ENCODE data around the gene FAHD2A. TPM values are rescaled to one million over a fixed set of nuclear protein-coding genes. Genes with fewer than 3 reads are reported as not detected.
"Not testable (repeated sequence)": the region's sequence is repeated elsewhere in the genome, so short reads cannot be mapped to it uniquely, and the experiment has no call there.

Gene FAHD2A
- total RNA-seq, 1 donor from 2014 or later = 47.4 TPM

GRCh38 chr2:95375532-95376150, 26.9 kb upstream of the FAHD2A start:
- no peak for DNase-seq (ENCODE audit: low spot score)

GRCh38 chr2:95376311-95377215, 25.9 kb upstream of the FAHD2A start:
- no peak for DNase-seq (ENCODE audit: low spot score)

GRCh38 chr2:95377216-95378123, 25.0 kb upstream of the FAHD2A start:
- no peak for DNase-seq (ENCODE audit: low spot score)

GRCh38 chr2:95378281-95378680, 24.2 kb upstream of the FAHD2A start:
- DNase-seq (ENCODE audit: low spot score) = not testable (repeated sequence)

- no peak for DNase-seq (ENCODE audit: low spot score)
These were observed 23.1 kb upstream of the FAHD2A start for GRCh38 chr2:95379371-95379831.

- DNase-seq (ENCODE audit: low spot score) = no peak
These were observed 22.2 kb upstream of the FAHD2A start for GRCh38 chr2:95380280-95380679.

- DNase-seq (ENCODE audit: low spot score) = no peak
These were observed 21.8 kb upstream of the FAHD2A start for GRCh38 chr2:95380731-95381130.

- no peak for DNase-seq (ENCODE audit: low spot score)
These were observed 21.0 kb upstream of the FAHD2A start for GRCh38 chr2:95381212-95382191.

GRCh38 chr2:95382192-95382591, 20.3 kb upstream of the FAHD2A start:
- no peak for DNase-seq (ENCODE audit: low spot score)

- no peak for DNase-seq (ENCODE audit: low spot score)
These were observed 19.5 kb upstream of the FAHD2A start for GRCh38 chr2:95382686-95383634.

- DNase-seq (ENCODE audit: low spot score) = no peak
These were observed 18.9 kb upstream of the FAHD2A start for GRCh38 chr2:95383635-95384027.

GRCh38 chr2:95384854-95385569, 17.5 kb upstream of the FAHD2A start:
- peak; percentile 75 for DNase-seq (ENCODE audit: low spot score)

GRCh38 chr2:95385570-95385984, 16.9 kb upstream of the FAHD2A start:
- DNase-seq (ENCODE audit: low spot score) = no peak

GRCh38 chr2:95386031-95386430, 16.5 kb upstream of the FAHD2A start:
- DNase-seq (ENCODE audit: low spot score) = no peak

GRCh38 chr2:95387358-95387757, 15.2 kb upstream of the FAHD2A start:
- DNase-seq (ENCODE audit: low spot score) = no peak

- DNase-seq (ENCODE audit: low spot score) = no peak
These were observed 14.3 kb upstream of the FAHD2A start for GRCh38 chr2:95388091-95388692.

GRCh38 chr2:95388856-95389244, 13.7 kb upstream of the FAHD2A start:
- DNase-seq (ENCODE audit: low spot score) = no peak
